Endometrium (tissue), 2 donors: ENCODE results near the gene GRIK5.

Experiments
- FAIRE-seq: peaks from 2 replicates; lab custom pipeline; 2012; peaks lifted over from hg19 to GRCh38; lab: Jason Lieb, UNC
- donor health status: control.
- donor health status: control.

GRIK5 gene

DNA sequence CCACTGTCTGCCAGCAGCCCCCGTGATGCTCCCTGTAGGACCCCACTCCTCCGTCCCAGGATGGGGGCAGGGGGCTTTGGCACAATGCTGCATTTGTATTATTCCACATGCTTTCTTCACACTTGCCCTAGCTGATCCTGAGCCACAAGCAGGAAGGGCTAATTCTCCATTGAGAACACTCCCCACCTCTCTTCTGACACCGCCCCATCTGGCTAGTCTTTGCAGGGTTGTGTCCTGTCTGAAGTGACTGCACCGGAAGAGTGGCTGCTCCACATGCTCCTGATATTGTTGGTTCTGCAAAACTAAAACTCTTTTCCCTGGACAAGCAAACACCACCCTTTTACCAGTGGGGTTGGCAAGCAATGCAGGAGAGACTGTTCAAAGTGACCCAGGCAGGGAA lies 23.9 kb upstream of the GRIK5 start:
- FAIRE-seq, result no peak

DNA sequence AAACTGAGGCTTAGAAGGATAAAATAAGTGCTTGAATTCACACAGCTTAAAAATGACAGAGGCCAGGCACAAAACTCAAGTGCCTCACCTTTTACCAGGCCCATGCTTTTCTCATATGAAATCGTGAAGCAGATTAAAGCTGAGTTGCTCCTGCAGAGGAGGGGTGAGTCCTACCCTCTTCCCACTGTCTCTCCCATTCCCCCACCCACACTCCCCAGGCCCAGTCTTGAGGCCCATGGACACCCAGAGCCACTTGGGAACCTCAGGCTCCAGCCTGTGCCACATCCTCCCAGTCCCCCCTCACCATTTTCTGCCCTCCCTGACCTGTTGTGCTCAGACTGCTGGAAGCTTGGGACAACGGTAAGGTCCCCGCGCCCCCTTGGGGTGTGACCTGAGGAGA lies 23.5 kb upstream of the GRIK5 start:
- no peak for FAIRE-seq

DNA sequence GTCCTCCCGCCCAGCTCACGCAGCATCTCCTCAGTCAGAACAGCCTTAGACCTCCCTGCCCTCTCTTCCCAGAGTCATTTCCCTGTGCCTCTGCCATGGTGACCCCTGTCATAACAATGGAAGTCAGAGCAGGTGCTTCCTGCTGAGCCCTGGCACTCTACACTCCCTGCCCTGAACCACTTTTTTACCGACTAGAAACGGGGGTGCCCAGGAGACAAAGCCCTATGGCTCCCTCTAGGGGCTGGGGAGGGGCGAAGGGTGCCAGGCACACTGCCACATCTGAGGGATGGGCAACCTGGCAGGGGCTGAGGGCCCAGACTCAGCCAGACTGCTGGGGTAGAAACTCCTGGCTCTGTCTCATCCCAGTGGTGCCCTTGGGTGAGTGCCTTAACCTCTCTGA lies 22.3 kb upstream of the GRIK5 start:
- FAIRE-seq, result no peak

DNA sequence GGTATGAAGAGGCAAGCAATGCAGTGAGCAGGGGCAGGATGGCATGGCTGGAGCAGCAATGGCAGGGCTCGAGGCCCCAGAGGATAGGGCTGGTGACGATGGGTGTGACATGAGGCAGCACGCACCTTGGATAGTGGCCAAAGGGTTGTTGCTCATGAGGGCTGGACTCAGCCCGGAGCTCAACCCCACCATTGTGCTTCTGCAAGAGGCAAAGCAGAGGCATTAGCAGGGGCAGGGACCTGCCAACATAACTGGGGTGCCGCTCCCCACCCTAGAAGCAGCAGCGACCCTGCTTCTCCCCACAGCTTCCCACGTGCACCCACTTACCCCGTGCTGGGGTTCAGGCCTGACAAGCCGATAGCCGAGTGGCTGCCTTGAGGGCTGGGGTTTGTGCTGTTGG lies 21.7 kb upstream of the GRIK5 start:
- FAIRE-seq, result no peak

DNA sequence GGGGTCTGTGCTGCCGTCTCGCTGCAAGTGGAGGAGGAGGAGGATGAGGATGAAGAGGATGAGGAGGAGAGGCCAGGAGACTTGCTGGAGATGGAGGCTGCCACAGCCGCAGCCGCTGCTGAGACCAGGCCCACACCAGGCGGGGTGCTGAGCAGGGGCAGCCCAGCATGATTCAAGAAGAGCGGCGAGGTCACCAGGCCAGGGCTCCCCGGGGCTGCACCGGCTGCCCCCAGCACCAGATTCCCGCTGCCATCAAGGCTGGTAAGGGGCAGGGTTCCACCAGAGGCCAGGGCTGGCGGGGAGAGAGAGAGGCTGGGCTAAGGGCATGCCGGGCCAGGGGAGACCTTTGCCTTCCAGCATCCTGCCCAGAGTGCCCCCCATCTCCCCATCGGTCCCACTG lies 21.3 kb upstream of the GRIK5 start:
- FAIRE-seq, result no peak

DNA sequence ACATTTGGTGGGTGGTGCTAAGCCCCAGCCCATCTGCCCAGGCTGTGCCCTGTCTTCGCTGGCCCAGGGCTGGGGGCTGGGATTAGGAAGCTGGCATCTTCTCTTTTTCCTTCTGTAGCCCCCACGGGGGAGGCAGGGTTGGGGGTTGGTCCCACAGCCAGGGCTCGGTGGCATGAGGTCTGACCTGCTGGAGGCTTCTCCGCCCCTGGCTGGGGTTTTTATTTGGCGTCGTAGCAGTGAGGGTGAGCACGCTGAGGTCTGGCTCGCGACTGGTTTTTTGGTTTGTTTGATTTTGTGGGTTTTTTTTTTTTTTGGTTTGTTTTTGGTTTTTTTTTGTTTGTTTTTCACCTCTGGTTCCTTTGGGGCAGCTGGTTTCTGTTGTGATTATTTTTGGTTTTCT lies 20.7 kb upstream of the GRIK5 start:
- no peak for FAIRE-seq

DNA sequence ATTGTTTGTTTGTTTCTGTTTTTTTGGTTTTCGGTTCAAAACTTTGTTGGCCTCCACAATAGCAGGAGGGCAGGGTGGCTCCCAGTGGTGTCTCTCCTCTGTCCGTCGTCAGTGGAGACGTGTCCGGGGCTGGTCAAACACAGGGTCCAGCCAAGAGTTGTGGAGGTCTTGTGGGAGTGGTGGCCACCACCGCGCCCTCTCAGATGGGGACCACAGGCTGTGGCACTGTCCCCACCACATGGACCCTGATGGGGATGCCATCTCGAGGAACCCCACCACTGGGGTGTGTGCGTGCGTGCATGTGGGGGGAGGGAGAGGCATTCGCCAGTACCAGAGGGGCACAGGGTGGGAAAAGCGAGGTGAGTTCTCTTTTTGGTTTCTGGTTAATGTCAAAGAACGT lies 19.8 kb upstream of the GRIK5 start:
- no peak for FAIRE-seq

DNA sequence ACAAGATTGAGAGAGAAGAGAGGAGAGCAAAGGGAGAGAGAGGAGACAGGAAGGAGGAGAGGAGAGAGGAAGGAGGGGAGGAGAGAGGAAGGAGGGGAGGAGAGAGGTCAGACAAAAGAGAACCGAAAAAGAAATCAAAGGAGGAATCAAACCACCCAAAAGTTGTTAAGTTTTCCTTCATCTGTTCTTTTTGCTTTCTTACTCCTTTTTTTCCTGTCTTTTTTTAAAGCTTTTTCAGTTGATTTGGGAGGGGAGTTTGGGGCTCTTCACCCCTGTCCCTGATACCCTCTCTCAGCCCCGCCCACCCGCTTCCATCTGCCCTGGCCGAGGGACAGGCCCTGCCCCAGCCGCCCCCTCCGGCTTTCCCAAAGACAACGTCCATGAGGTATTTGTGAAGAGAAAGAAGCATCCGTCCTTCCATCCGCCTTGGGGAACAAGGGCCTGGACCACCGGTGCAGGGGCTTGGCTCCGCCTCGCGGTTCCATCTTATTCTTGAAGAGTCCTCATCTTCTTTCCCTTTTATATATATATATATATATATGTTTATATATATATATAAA lies 19.3 kb upstream of the GRIK5 start:
- FAIRE-seq, result no peak

DNA sequence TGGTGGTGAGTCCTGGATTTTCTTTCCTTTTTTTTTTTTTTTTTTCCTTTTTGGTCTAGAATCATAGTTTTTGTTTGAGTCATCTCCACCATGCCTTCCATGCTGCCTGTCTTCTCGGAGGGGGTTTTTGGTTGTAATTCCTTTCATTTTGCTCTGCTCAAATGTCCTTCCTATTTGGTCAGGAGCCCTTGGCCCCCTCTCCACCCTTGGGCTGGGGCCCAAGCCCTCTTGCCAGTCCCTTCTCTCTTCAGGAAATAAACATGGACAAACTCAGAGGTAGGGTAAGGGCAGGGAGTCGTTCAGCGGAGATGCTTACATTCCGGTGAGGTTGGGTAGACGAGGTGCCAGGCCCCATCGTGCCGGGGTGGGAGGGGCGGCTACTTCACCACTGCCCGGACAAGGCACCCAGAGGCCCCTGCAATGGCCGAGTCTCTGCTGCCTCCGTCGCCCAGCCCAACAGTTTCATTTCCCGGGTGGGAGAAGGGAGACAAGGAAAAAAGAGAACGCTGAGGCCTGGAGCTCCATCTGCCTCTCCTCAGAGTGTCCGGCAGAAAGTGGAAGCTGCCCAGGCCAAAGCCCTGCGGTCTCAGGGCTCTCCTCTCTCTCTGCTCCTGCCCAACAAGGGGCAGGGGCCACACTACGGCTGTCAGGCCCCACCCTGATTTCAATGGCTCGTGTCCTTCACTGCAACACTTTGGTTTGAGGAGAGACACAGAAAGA lies 18.6 kb upstream of the GRIK5 start:
- FAIRE-seq, result no peak

DNA sequence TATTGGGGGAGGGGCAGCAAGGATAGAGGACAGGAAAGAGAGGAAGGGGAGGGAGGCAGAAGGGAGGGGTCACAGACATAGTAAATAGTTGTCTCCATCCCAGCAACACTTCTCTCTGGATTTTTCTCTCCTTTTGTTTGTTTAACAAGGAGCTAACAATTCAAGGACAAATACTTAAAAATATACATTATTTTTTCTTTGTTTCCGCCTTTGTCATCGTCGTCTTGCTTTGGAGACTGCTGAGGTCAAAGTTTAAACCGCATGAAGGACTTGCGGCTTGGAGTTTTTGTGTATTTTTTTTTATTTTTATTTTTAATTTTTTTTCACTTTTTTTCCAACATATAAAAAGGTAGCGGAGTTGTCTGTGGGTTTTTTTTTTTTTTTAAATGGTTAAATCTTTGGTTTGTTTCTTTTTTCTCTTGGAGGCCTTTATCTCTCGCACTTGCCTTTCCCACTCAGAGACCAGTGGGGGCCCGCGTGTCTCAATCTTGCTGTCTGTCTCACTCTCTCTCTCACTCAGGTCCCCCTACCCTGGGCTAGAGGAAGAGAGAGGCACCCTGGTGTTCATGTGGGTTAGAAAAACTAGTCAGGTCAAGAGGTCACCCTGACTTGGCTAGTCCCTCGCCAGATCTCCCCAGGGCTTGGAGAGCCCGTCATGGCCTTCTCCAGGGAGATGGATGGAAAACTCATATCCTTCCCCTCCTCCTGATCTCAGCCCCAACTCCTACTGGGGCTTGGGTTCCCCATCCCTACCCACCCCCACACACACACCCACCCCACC lies 17.0 kb upstream of the GRIK5 start:
- FAIRE-seq, result peak; percentile 73

DNA sequence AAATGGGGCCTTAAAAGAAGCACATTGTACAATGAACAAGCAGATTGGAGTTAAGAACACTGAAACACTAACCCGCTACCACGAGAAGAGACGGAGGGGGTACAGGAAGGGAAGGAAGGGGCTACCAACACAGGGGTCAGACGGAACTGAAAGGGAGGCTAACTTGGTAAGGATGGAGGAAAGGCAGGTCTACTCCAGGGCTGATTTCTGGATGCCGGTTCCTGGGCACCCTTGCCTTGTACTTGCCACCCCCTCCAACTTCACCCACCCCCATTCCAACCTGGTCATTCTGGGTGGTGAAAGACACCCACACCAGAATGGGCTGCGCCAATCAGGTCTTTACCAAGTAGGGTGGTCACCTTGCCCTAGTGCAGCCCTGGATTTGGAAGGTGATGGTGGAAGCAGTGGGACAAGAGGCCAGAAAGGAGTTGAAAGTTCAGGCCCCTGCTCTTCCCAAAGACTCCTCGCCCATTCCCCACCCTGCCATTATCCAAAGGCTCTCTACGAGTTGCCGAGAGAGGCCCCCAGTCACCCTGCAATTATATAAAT lies 16.3 kb upstream of the GRIK5 start:
- FAIRE-seq, result no peak

DNA sequence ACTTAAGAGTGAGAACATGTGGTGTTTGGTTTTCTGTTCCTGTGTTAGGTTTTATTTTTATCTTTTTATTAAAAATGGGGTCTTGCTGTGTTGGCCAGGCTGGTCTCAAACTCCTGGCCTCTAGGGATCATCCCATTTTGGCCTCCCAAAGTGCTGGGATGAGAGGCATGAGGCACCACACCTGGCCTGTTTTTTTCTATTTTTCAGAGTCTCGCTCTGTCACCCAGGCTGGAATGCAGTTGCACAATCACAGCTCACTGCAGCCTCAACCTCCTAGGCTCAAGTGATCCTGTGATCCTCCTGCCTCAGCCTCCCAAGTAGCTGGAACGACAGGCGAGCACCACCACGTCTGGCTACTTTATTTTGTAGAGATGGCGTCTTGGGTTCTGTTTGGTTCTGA lies 13.5 kb upstream of the GRIK5 start:
- FAIRE-seq, result no peak

DNA sequence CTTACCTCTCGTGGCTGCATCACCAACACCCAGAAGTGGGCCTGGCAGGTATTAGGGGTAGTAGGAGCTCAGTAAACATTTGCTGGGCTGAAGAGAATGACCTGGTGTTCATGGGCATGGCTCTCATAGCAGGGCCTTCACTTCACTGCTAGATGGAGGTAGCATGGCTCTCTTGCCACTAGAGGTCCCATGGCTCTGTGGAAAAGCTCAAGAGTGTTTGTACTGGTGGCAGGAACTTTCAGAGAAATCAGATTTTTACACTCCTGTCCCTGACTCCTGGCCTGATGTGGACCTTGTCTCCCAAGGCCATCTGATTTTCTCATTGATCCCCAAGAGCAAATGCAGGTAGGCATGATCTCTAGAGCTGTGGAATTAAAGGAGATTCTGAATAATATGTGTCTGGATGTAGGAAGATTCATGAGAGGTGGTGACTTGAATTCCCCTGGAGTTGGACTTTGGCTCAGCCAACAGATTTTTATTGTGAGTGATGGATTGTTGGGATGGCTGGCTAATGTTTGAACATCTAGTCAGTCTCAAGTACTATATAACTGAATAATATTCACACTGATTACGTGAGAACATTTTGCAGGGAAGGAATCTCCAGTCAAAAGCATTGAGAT lies 11.7 kb upstream of the GRIK5 start:
- no peak for FAIRE-seq

DNA sequence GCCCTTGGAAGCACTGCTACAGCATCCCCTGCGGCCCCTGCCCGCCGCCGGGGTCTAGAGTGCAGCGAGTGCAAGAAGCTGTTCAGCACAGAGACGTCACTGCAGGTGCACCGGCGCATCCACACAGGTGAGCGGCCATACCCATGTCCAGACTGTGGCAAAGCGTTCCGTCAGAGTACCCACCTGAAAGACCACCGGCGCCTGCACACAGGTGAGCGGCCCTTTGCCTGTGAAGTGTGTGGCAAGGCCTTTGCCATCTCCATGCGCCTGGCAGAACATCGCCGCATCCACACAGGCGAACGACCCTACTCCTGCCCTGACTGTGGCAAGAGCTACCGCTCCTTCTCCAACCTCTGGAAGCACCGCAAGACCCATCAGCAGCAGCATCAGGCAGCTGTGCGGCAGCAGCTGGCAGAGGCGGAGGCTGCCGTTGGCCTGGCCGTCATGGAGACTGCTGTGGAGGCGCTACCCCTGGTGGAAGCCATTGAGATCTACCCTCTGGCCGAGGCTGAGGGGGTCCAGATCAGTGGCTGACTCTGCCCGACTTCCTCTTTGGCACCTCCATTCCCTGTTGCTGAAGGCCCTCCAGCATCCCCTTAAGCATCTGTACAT lies 10.9 kb upstream of the GRIK5 start:
- FAIRE-seq, result no peak

DNA sequence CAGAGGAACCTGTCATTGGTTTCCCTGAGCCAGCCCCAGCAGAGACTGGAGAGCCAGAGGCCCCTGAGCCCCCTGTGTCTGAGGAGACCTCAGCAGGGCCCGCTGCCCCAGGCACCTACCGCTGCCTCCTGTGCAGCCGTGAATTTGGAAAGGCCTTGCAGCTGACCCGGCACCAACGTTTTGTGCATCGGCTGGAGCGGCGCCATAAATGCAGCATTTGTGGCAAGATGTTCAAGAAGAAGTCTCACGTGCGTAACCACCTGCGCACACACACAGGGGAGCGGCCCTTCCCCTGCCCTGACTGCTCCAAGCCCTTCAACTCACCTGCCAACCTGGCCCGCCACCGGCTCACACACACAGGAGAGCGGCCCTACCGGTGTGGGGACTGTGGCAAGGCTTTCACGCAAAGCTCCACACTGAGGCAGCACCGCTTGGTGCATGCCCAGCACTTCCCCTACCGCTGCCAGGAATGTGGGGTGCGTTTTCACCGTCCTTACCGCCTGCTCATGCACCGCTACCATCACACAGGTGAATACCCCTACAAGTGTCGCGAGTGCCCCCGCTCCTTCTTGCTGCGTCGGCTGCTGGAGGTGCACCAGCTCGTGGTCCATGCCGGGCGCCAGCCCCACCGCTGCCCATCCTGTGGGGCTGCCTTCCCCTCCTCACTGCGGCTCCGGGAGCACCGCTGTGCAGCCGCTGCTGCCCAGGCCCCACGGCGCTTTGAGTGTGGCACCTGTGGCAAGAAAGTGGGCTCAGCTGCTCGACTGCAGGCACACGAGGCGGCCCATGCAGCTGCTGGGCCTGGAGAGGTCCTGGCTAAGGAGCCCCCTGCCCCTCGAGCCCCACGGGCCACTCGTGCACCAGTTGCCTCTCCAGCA lies 10.1 kb upstream of the GRIK5 start:
- FAIRE-seq, result no peak

DNA sequence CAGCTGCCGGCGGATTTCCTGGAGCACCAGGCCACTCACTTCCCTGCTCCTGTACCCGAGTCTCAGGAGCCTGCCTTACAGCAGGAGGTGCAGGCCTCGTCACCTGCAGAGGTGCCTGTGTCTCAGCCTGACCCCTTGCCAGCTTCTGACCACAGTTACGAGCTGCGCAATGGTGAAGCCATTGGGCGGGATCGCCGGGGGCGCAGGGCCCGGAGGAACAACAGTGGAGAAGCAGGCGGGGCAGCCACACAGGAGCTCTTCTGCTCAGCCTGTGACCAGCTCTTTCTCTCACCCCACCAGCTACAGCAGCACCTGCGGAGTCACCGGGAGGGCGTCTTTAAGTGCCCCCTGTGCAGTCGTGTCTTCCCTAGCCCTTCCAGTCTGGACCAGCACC lies 9.3 kb upstream of the GRIK5 start:
- no peak for FAIRE-seq

DNA sequence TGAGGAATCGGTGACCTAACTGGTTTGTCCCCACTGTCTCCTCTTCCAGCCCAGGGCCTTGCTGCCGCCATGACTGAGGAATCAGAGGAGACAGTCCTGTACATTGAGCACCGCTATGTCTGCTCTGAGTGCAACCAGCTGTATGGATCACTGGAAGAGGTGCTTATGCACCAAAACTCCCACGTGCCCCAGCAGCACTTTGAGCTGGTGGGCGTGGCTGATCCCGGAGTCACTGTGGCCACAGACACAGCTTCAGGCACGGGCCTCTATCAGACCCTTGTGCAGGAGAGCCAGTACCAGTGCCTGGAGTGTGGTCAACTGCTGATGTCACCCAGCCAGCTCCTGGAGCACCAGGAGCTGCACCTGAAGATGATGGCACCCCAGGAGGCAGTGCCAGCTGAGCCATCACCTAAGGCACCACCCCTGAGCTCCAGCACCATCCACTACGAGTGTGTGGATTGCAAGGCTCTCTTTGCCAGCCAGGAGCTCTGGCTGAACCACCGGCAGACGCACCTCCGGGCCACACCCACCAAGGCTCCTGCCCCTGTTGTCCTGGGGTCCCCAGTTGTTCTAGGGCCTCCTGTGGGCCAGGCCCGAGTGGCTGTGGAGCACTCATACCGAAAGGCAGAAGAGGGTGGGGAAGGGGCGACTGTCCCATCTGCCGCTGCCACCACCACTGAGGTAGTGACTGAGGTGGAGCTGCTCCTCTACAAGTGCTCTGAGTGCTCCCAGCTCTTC lies 8.7 kb upstream of the GRIK5 start:
- FAIRE-seq, result no peak

DNA sequence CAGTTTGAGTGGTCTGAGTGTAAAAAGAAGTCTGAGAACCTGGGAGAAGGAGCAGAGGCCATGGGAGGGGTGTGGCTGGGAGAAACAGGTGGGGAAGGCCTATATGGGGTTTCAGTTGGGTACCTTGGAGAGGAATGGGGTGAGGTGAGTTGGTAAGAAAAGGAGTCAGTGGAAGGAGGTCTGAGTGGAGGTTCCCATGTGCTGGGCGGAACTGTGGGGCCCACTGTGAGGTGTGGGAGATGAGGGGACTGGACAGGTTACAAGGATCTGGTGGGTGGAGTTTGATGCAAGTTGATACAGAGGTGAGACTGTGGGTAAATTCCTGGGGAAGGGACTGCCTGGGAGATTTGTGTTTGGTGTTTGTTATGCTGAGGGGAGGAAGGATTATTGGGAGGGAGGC lies 8.1 kb upstream of the GRIK5 start:
- no peak for FAIRE-seq

DNA sequence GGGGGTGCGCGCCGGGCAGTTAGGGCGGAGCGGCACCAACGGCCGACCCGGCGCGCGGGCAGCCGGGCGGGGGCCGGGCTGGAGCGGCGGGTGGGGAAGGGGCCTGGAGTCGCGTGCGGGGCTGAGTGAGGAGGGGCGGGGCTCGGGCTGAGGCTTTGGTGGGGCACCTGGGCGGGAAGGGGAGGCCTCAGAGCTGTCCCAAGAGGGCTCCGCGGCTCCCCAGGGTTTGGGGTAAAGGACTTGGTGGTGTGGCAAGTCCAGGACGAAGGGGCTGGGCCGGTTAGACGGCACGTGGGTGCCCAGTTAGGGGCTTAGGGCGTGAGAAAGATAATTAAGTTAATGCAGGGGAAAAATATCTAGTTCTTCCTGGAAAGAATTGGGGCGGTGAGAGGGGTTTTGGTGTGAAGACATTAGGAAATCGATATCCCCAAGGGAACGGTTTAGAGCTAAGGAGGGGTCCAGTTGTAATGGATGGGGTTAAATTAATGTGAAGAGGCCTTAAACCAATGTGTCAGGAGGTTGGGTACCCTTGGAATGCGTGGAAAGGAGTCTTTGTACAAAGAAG lies 6.5 kb upstream of the GRIK5 start:
- no peak for FAIRE-seq

DNA sequence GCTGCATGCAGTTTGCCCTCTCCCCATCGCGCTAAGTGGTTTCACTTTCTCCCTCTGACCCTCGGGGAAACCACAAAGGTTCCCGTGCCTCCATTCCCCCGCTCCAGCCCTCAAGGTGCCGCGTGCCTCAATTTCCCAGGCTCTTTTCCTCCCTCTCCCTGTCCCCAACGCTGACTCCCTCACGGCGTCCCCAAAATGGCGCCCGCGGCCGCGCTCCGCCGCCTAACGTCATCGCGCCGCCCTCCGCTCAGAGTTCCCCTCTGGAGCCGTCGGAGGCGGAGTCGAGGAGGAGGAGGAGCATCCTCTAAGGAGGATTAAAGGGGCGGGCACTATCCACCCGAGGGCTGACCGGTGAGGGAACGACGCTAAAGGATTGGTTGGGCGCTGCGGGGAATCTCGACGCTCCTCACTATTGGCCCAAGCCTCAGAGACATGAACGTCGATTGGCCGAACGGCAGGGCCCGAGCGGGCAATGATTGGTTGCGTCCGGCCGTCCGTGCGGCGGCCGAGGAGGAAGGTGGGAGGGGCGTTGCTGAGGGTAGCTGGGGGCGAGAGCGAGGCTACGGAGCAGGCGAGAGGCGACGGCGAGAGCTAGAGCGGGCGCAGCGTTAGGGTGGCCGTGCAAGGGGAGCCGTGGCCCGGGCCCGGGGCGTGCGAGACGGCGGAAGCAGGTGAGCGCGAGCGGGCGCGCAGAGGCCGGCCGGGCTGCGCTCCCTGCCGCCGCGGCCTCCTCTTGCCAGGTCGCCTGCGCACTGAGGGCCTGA lies 5.8 kb upstream of the GRIK5 start, which contains the start of gene ZNF574:
Gene ZNF574 (plus strand): TSS at position 551 of the 764 bp plus-strand sequence. CDS start 2,441 bp downstream, outside the sequence.
- peak; percentile 100 for FAIRE-seq
